ENCODE results near the gene AFF3.
"Not testable (repeated sequence)": the region's sequence is repeated elsewhere in the genome, so short reads cannot be mapped to it uniquely, and the experiment has no call there.

The AFF3 gene

DNA sequence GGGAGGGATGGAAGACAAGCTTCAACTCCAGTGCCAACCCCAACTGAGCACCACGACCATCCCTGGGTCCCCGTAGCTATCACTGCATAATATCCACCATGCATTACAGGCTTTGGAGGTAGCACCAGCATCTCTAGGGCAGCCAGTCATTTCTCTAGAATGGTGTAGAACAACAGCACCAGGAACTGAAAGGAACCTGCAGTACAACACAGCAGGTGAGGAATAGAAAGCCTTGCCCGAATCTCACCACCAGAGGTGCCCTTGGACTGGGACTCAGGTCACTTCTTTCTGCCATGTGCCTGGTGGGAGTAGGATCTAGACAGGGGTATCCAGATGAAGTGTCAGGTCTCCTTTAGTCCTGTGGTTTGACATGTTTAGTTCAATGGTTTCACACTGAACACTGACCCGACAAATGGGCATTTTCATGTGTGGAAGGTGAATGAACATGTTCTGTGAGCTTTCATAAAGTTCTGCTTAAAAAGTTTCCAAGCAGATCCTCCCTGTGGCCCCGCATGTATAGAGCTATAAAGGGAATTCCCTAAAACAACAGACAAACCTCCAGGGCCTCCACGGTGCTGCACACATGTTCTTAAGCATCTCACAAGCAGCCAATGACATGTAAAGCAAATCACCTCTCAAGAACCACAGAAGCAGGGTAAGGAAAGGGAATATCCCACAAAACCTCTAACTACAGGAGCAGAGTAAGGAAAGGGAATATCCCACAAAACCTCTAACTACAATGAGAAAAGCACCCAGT, 208.3 kb downstream of the AFF3 start:
- DNase-seq (ENCODE audit: low read depth), result peak; percentile 18
- H3K4me3 ChIP-seq (ENCODE audit: low read depth, low read length), result no peak overlapping the region
- peak; percentile 21 for TF ChIP-seq CTCF (IDR thresholded peaks at IDR 0.05; ENCODE audit: insufficient read depth, low read depth, low read length, missing control alignments)

DNA sequence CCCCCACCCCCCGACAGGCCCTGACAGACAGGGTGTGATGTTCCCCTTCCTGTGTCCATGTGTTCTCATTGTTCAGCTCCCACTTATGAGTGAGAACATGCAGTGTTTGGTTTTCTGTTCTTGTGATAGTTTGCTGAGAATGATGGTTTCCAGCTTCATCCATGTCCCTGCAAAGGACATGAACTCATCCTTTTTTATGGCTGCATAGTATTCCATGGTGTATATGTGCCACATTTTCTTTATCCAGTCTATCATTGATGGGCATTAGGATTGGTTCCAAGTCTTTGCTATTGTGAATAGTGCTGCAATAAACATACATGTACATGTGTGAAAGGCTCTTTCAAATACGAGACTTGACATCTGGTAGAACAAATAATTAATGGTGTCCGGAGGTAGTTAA, 208.9 kb downstream of the AFF3 start:
- H3K4me3 ChIP-seq (ENCODE audit: low read depth, low read length); DNase-seq (ENCODE audit: low read depth): not testable (repeated sequence)

DNA sequence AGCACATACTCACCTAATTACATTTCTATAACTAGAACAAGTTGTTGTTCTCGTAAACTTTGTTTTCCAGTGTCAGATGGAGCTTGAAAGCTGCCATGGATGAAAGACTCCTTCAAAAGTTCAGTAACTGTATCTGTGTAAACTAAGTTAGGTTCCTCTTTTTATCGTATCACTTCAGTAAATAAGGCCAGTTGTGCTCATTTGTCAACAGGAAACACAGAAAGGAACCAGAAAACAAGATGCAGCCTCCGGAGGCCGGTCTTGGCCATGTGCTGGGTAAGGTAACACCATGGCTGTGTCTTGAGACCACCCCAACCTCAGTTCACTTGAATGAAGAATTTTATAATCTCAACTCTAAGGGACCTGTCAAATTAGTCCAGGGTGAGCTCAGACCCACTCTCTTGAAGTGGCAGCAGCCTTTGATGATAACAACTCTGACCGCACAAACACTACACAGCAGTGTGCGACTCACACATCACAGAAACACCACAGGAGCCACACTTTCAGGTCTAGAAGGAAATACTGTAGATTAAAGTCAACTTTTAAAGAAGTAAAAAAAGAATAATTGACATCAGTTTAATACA, 213.8 kb downstream of the AFF3 start:
- no peak for TF ChIP-seq CTCF (IDR thresholded peaks at IDR 0.05; ENCODE audit: insufficient read depth, low read depth, low read length, missing control alignments)
- DNase-seq (ENCODE audit: low read depth), result peak; percentile 58
- H3K4me3 ChIP-seq (ENCODE audit: low read depth, low read length), result no peak overlapping the region

- DNase-seq (ENCODE audit: low read depth), result peak; percentile 20
- not testable (repeated sequence) for H3K4me3 ChIP-seq (ENCODE audit: low read depth, low read length)
These were observed 214.6 kb downstream of the AFF3 start for GRCh38 chr2:99927690-99928207.

DNA sequence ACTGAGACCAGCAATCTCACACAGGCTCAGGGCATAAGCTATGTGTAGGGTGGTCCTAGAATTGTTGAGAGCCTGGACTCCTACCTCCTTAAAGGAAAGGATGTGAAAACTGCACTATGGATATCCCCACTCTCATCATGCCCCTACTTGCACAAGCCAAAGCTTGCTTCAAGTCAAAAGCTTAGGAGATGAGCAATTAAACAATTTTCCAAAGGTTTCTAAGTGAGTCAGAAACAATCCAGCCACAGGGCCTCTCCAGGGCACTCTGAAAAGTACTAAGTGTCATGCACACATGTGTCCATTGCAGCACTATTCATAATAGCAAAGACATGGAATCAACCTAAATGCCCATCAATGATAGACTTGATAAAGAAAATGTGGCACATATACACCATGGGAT, 215.4 kb downstream of the AFF3 start:
- no peak for DNase-seq (ENCODE audit: low read depth)
- no peak overlapping the region for H3K4me3 ChIP-seq (ENCODE audit: low read depth, low read length)
- no peak for TF ChIP-seq CTCF (IDR thresholded peaks at IDR 0.05; ENCODE audit: insufficient read depth, low read depth, low read length, missing control alignments)

DNA sequence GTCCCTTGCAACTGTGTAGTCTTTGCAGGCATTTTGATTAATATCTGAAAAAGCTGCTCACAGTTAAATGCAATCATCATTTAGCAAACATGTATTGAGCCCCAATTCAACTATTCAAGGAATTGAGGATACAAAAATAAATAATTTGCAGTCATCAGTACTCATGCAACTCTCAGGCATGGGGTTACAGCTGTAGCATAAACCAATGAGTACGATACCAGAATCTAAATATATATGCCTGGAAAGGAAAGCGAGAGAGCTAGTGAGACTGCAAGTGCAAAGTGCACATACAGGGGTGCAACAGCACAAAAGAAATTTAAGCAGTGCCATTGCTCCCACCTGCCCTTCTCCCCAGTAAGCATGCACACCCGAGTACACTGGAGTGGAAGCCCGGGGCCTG, 216.4 kb downstream of the AFF3 start:
- peak; percentile 30 for DNase-seq (ENCODE audit: low read depth)
- no peak overlapping the region for H3K4me3 ChIP-seq (ENCODE audit: low read depth, low read length)
- no peak for TF ChIP-seq CTCF (IDR thresholded peaks at IDR 0.05; ENCODE audit: insufficient read depth, low read depth, low read length, missing control alignments)

GRCh38 chr2:99922664-99923063, 219.7 kb downstream of the AFF3 start:
- H3K4me3 ChIP-seq (ENCODE audit: low read depth, low read length), result no peak overlapping the region
- TF ChIP-seq CTCF (IDR thresholded peaks at IDR 0.05; ENCODE audit: insufficient read depth, low read depth, low read length, missing control alignments), result no peak
- no peak for DNase-seq (ENCODE audit: low read depth)

GRCh38 chr2:99921903-99922302, 220.5 kb downstream of the AFF3 start:
- no peak overlapping the region for H3K4me3 ChIP-seq (ENCODE audit: low read depth, low read length)
- TF ChIP-seq CTCF (IDR thresholded peaks at IDR 0.05; ENCODE audit: insufficient read depth, low read depth, low read length, missing control alignments), result no peak

More at GRCh38 chr2:99921903-99922302, 220.5 kb downstream of the AFF3 start:
- DNase-seq (ENCODE audit: low read depth), result no peak

Data from GM12865 (cell line).